CD8-positive, alpha-beta memory T cell (primary cell): Measurements from ENCODE around the gene MKRN2. TPM values are rescaled to one million over a fixed set of nuclear protein-coding genes. Genes with fewer than 3 reads are reported as not detected.

Source experiments
- CTCF ChIA-PET: fragments of 350-600 bp; sonication (Branson Sonifier 250); formaldehyde crosslinking; loops from one replicate; lab custom pipeline; 2021; ENCODE audit warnings: antibody characterized with exemption; lab: Charles Lee
- POLR2A ChIA-PET: fragments of 350-600 bp; sonication (Branson Sonifier 250); formaldehyde crosslinking; loops from one replicate; lab custom pipeline; 2021; ENCODE audit warnings: antibody characterized with exemption; lab: Charles Lee
- DNase-seq, 5 donors: peaks; one replicate each; pipeline versions ENCODE4 v3.0.0 to v3.0.0-alpha.2; 2020 to 2022; ENCODE audit warnings: mixed read lengths in 1 of 5
- H3K27ac ChIP-seq: one replicate; pipeline ENCODE4 v1.7.0; 2013; ENCODE audit warnings: low read depth, mild to moderate bottlenecking, low read length, moderate library complexity
- H3K27me3 ChIP-seq: 2 replicates; pipeline ENCODE4 v1.7.0; 2013; ENCODE audit warnings: low read length, mild to moderate bottlenecking; ENCODE audit not compliant: insufficient read depth, poor library complexity, severe bottlenecking
- H3K36me3 ChIP-seq: 2 replicates; pipeline ENCODE4 v1.7.0; 2013; ENCODE audit warnings: mild to moderate bottlenecking, low read length, moderate library complexity; ENCODE audit not compliant: insufficient read depth
- H3K4me1 ChIP-seq: 2 replicates; pipeline ENCODE4 v1.7.0; 2013; ENCODE audit warnings: mild to moderate bottlenecking, low read length, moderate library complexity; ENCODE audit not compliant: insufficient read depth
- H3K4me3 ChIP-seq: 2 replicates; pipeline ENCODE4 v1.7.0; 2013; ENCODE audit warnings: mild to moderate bottlenecking, low read length
- H3K9me3 ChIP-seq: 2 replicates; pipeline ENCODE4 v1.7.0; 2013; ENCODE audit warnings: mild to moderate bottlenecking, low read length
- H3K27ac Mint-ChIP-seq, 8 donors: one replicate each; pipeline ENCODE4 v1.8.0; 2020 to 2021; ENCODE audit warnings: mixed read lengths in 8 of 8, mild to moderate bottlenecking in 6 of 8, inconsistent platforms in 3 of 8, moderate library complexity in 3 of 8
- H3K27me3 Mint-ChIP-seq, 2 donors: one replicate each; pipeline ENCODE4 v1.8.0; 2020 to 2021; ENCODE audit warnings: mixed read lengths in 2 of 2, mild to moderate bottlenecking in 1 of 2, moderate library complexity in 1 of 2
- H3K36me3 Mint-ChIP-seq, 3 donors: one replicate each; pipeline ENCODE4 v1.8.0; 2020 to 2021; ENCODE audit warnings: mixed read lengths in 3 of 3, inconsistent platforms in 1 of 3, mild to moderate bottlenecking in 1 of 3
- H3K4me1 Mint-ChIP-seq, 3 donors: one replicate each; pipeline ENCODE4 v1.8.0; 2020 to 2021; ENCODE audit warnings: mixed read lengths in 3 of 3, inconsistent platforms in 1 of 3, mild to moderate bottlenecking in 1 of 3
- H3K4me3 Mint-ChIP-seq, 7 donors: one replicate each; pipeline ENCODE4 v1.8.0; 2020 to 2021; ENCODE audit warnings: mixed read lengths in 7 of 7, mild to moderate bottlenecking in 6 of 7, moderate library complexity in 4 of 7, inconsistent platforms in 2 of 7
- H3K9me3 Mint-ChIP-seq, 5 donors: one replicate each; pipeline ENCODE4 v1.8.0; 2020 to 2022; ENCODE audit warnings: mixed read lengths in 5 of 5, mild to moderate bottlenecking in 3 of 5, moderate library complexity in 2 of 5, inconsistent platforms in 1 of 5
- polyA plus RNA-seq: library from polyadenylated mRNA; unstranded; fragments of 300-500 nt; fragmentation: Illumina TruSeq; gene quantifications from one replicate; pipeline ENCODE4 v1.2.3, GENCODE V29; 2021
- total RNA-seq, 2 experiments: library from RNA; stranded (reverse); gene quantifications; one replicate each; pipeline ENCODE4 v1.2.3, GENCODE V29; 2021

The MKRN2 gene
- total and polyA plus RNA-seq, 3 experiments from 2014 or later, result 30.0 to 51.6 (median 33.6) TPM

GRCh38 chr3:12583280-12583679, 26.4 kb downstream of the MKRN2 start:
- Histone ChIP-seq H3K27ac (no peak overlapping the region), H3K36me3 (peaks cover 34% of the 10 kb centered on the region), H3K4me1 (no peaks in the 10 kb centered on the region), H3K4me3 (no peak overlapping the region), H3K9me3 (no peaks in the 10 kb centered on the region), H3K27me3 (no peaks in the 10 kb centered on the region)
- H3K4me1 Mint-ChIP-seq, result peaks cover 0 to 5% (median 0%) of the 10 kb centered on the region in 3 donors
- no peaks in the 10 kb centered on the region for H3K9me3 Mint-ChIP-seq
- H3K27me3 Mint-ChIP-seq, result no peaks in the 10 kb centered on the region
- no peak for DNase-seq
- ChIA-PET CTCF (no interaction called here), POLR2A (no interaction called here)
- no peak overlapping the region for H3K4me3 Mint-ChIP-seq
- no peak overlapping the region for H3K27ac Mint-ChIP-seq
- H3K36me3 Mint-ChIP-seq, result peaks cover 12 to 93% (median 19%) of the 10 kb centered on the region in 3 donors

GRCh38 chr3:12584083-12584482, 27.2 kb downstream of the MKRN2 start:
- ChIA-PET POLR2A (no interaction called here), CTCF (no interaction called here)
- Mint-ChIP-seq H3K9me3 (no peaks in the 10 kb centered on the region), H3K4me3 (no peak overlapping the region), H3K27me3 (no peaks in the 10 kb centered on the region), H3K36me3 (peaks cover 11 to 93% (median 20%) of the 10 kb centered on the region in 3 donors), H3K27ac (no peak overlapping the region), H3K4me1 (peaks cover 0 to 5% (median 0%) of the 10 kb centered on the region in 3 donors)
- Histone ChIP-seq H3K27me3 (no peaks in the 10 kb centered on the region), H3K9me3 (no peaks in the 10 kb centered on the region), H3K27ac (no peak overlapping the region), H3K36me3 (peaks cover 36% of the 10 kb centered on the region), H3K4me1 (no peaks in the 10 kb centered on the region), H3K4me3 (no peak overlapping the region)
- DNase-seq, result no peak

GRCh38 chr3:12585181-12585580, 28.3 kb downstream of the MKRN2 start:
- Histone ChIP-seq H3K9me3 (no peaks in the 10 kb centered on the region), H3K27ac (no peak overlapping the region), H3K27me3 (no peaks in the 10 kb centered on the region), H3K4me1 (no peaks in the 10 kb centered on the region), H3K36me3 (peaks cover 40% of the 10 kb centered on the region), H3K4me3 (no peak overlapping the region)
- Mint-ChIP-seq H3K9me3 (no peaks in the 10 kb centered on the region), H3K27me3 (no peaks in the 10 kb centered on the region), H3K4me1 (peaks cover 0 to 5% (median 0%) of the 10 kb centered on the region in 3 donors), H3K27ac (peak overlapping the region in 4 of 8 donors; percentile 42 to 68 (median 42)), H3K4me3 (no peak overlapping the region), H3K36me3 (peaks cover 15 to 92% (median 19%) of the 10 kb centered on the region in 3 donors)
- POLR2A ChIA-PET, result no interaction called here
- CTCF ChIA-PET, result interaction anchor here (1.0 kb wide), 1 partner anchor 17 kb away, joined by 4 read pairs; no protein-coding TSS in a partner anchor
- DNase-seq, result no peak

GRCh38 chr3:12585970-12586369, 29.1 kb downstream of the MKRN2 start:
- Mint-ChIP-seq H3K9me3 (no peaks in the 10 kb centered on the region), H3K4me1 (peaks cover 0 to 3% (median 0%) of the 10 kb centered on the region in 3 donors), H3K4me3 (peak overlapping the region in 1 of 7 donors; percentile 11), H3K27ac (peak overlapping the region in 5 of 8 donors; percentile 3 to 68 (median 34)), H3K27me3 (no peaks in the 10 kb centered on the region), H3K36me3 (peaks cover 15 to 93% (median 16%) of the 10 kb centered on the region in 3 donors)
- no peak for DNase-seq
- H3K27me3 ChIP-seq, result no peaks in the 10 kb centered on the region
- ChIA-PET POLR2A (no interaction called here), CTCF (no interaction called here)
- H3K4me1 ChIP-seq, result no peaks in the 10 kb centered on the region
- peaks cover 47% of the 10 kb centered on the region for H3K36me3 ChIP-seq
- H3K27ac ChIP-seq, result no peak overlapping the region
- H3K9me3 ChIP-seq, result no peaks in the 10 kb centered on the region
- no peak overlapping the region for H3K4me3 ChIP-seq

- peak overlapping the region in 5 of 8 donors; percentile 22 to 90 (median 56) for H3K27ac Mint-ChIP-seq
- Histone ChIP-seq H3K9me3 (no peaks in the 10 kb centered on the region), H3K36me3 (peaks cover 51% of the 10 kb centered on the region), H3K27me3 (no peaks in the 10 kb centered on the region), H3K27ac (no peak overlapping the region), H3K4me3 (no peak overlapping the region), H3K4me1 (no peaks in the 10 kb centered on the region)
- H3K4me3 Mint-ChIP-seq, result no peak overlapping the region
- H3K4me1 Mint-ChIP-seq, result peaks cover 0 to 2% (median 0%) of the 10 kb centered on the region in 3 donors
- DNase-seq, result peak in 1 of 5 donors; percentile 4
- no peaks in the 10 kb centered on the region for H3K9me3 Mint-ChIP-seq
- POLR2A ChIA-PET, result interaction anchor here (1.0 kb wide), 1 partner anchor 20 kb away, joined by 4 read pairs; no protein-coding TSS in a partner anchor
- H3K36me3 Mint-ChIP-seq, result peaks cover 15 to 94% (median 16%) of the 10 kb centered on the region in 3 donors
- no peaks in the 10 kb centered on the region for H3K27me3 Mint-ChIP-seq
- CTCF ChIA-PET, result no interaction called here
These were observed 29.5 kb downstream of the MKRN2 start for GRCh38 chr3:12586403-12586802.

- H3K4me1 ChIP-seq, result no peaks in the 10 kb centered on the region
- no peak for DNase-seq
- POLR2A ChIA-PET, result no interaction called here
- H3K4me1 Mint-ChIP-seq, result peaks cover 0 to 2% (median 1%) of the 10 kb centered on the region in 3 donors
- peak overlapping the region in 5 of 8 donors; percentile 2 to 43 (median 32) for H3K27ac Mint-ChIP-seq
- H3K36me3 ChIP-seq, result peaks cover 49% of the 10 kb centered on the region
- H3K9me3 Mint-ChIP-seq, result no peaks in the 10 kb centered on the region
- H3K4me3 ChIP-seq, result no peak overlapping the region
- peaks cover 8 to 88% (median 19%) of the 10 kb centered on the region in 3 donors for H3K36me3 Mint-ChIP-seq
- H3K27me3 Mint-ChIP-seq, result no peaks in the 10 kb centered on the region
- no peaks in the 10 kb centered on the region for H3K9me3 ChIP-seq
- H3K4me3 Mint-ChIP-seq, result peak overlapping the region in 1 of 7 donors; percentile 20
- H3K27ac ChIP-seq, result no peak overlapping the region
- H3K27me3 ChIP-seq, result no peaks in the 10 kb centered on the region
- CTCF ChIA-PET, result no interaction called here
These were observed 31.4 kb downstream of the MKRN2 start for GRCh38 chr3:12588039-12589009.

GRCh38 chr3:12590096-12590495, 33.2 kb downstream of the MKRN2 start:
- H3K27ac ChIP-seq, result no peak overlapping the region
- Mint-ChIP-seq H3K36me3 (peaks cover 8 to 87% (median 19%) of the 10 kb centered on the region in 3 donors), H3K9me3 (no peaks in the 10 kb centered on the region), H3K27ac (no peak overlapping the region), H3K27me3 (no peaks in the 10 kb centered on the region), H3K4me3 (no peak overlapping the region), H3K4me1 (peaks cover 0 to 3% (median 2%) of the 10 kb centered on the region in 3 donors)
- H3K4me1 ChIP-seq, result no peaks in the 10 kb centered on the region
- no peaks in the 10 kb centered on the region for H3K9me3 ChIP-seq
- DNase-seq, result no peak
- CTCF ChIA-PET, result no interaction called here
- no peaks in the 10 kb centered on the region for H3K27me3 ChIP-seq
- no peak overlapping the region for H3K4me3 ChIP-seq
- POLR2A ChIA-PET, result no interaction called here
- H3K36me3 ChIP-seq, result peaks cover 51% of the 10 kb centered on the region

GRCh38 chr3:12591456-12591855, 34.6 kb downstream of the MKRN2 start:
- peak overlapping the region in 1 of 8 donors; percentile 65 for H3K27ac Mint-ChIP-seq
- H3K4me3 Mint-ChIP-seq, result no peak overlapping the region
- no peaks in the 10 kb centered on the region for H3K27me3 Mint-ChIP-seq
- Histone ChIP-seq H3K27me3 (no peaks in the 10 kb centered on the region), H3K9me3 (no peaks in the 10 kb centered on the region), H3K27ac (no peak overlapping the region), H3K36me3 (peaks cover 57% of the 10 kb centered on the region), H3K4me1 (no peaks in the 10 kb centered on the region), H3K4me3 (no peak overlapping the region)
- ChIA-PET POLR2A (no interaction called here), CTCF (no interaction called here)
- peaks cover 8 to 84% (median 23%) of the 10 kb centered on the region in 3 donors for H3K36me3 Mint-ChIP-seq
- DNase-seq, result no peak
- no peaks in the 10 kb centered on the region for H3K9me3 Mint-ChIP-seq
- peaks cover 0 to 3% (median 2%) of the 10 kb centered on the region in 3 donors for H3K4me1 Mint-ChIP-seq
